ENCODE data around the gene RTN1. TPM values are rescaled to one million over a fixed set of nuclear protein-coding genes. Genes with fewer than 3 reads are reported as not detected.

Gene RTN1
- total and polyA plus RNA-seq, 2 donors (not counting 1 experiment from before 2014, with no cell fraction given) = 0.34 TPM; not detected in 1

GRCh38 chr14:59675394-59675793, 195.2 kb downstream of the RTN1 start:
- H3K4me1 ChIP-seq (ENCODE audit: control insufficient read depth in 2 of 2, insufficient read depth in 2 of 2, low read length in 2 of 2) = no peaks in the 10 kb centered on the region
- peaks cover 0 to 8% (median 5%) of the 10 kb centered on the region in 3 donors for H3K9me3 ChIP-seq (ENCODE audit: control extremely low read depth in 1 of 3, control insufficient read depth in 2 of 3, insufficient read depth in 1 of 3, low read length in 2 of 3)
- no peak for DNase-seq
- H3K4me3 Mint-ChIP-seq = no peak overlapping the region
- POLR2A ChIA-PET = no interaction called here
- no peak overlapping the region for H2AFZ ChIP-seq (ENCODE audit: insufficient read depth, low read depth, low read length, poor library complexity, severe bottlenecking)
- WGBS (ENCODE audit: insufficient coverage) = no CpG with 5 or more reads among the region's 1 CpG
- H3K4me3 ChIP-seq (ENCODE audit: control extremely low read depth in 1 of 5, extremely low read depth in 1 of 5, insufficient read depth in 1 of 5, low read depth in 2 of 5, low read length in 4 of 5) = no peak overlapping the region
- no peaks in the 10 kb centered on the region for H3K36me3 ChIP-seq (replicated peaks in 1 of 2; ENCODE audit: control extremely low read depth in 1 of 2, control insufficient read depth in 1 of 2, extremely low read depth in 1 of 2, insufficient read depth in 2 of 2, low read length in 1 of 2)
- peaks cover 2% of the 10 kb centered on the region for H3K9me3 Mint-ChIP-seq (ENCODE audit: insufficient read depth)
- CTCF ChIA-PET = no interaction called here
- no peak for TF ChIP-seq CTCF (IDR thresholded peaks at IDR 0.05)
- no peak for TF ChIP-seq EZH2 (IDR thresholded peaks at IDR 0.05; ENCODE audit: borderline replicate concordance, insufficient read depth, low read depth, low read length, poor library complexity, severe bottlenecking)
- no peaks in the 10 kb centered on the region for H3K79me2 ChIP-seq (ENCODE audit: control insufficient read depth, insufficient read depth, low read length)
- no peak for ATAC-seq (ENCODE audit: low read depth)
- H3K27me3 Mint-ChIP-seq = peaks cover 3% of the 10 kb centered on the region
- no peak overlapping the region for H3K27ac Mint-ChIP-seq
- no peak overlapping the region for H3K4me2 ChIP-seq (replicated peaks; ENCODE audit: low read depth, low read length, poor library complexity, severe bottlenecking)
- no peak overlapping the region for H3K9ac ChIP-seq (ENCODE audit: low read length)
- no peaks in the 10 kb centered on the region for H3K4me1 Mint-ChIP-seq
- intact Hi-C loops (cut with micrococcal nuclease) = no loop called here
- no peaks in the 10 kb centered on the region for H3K27me3 ChIP-seq (replicated peaks in 1 of 4; ENCODE audit: control extremely low read depth in 1 of 4, control insufficient read depth in 3 of 4, insufficient read depth in 4 of 4, low read length in 3 of 4)
- H3K27ac ChIP-seq (ENCODE audit: low read length in 2 of 2) = no peak overlapping the region
- H4K20me1 ChIP-seq (ENCODE audit: control insufficient read depth, insufficient read depth, low read length, poor library complexity, severe bottlenecking) = no peaks in the 10 kb centered on the region

GRCh38 chr14:59664741-59665140, 205.8 kb downstream of the RTN1 start:
- Histone ChIP-seq H3K4me2 (replicated peaks; ENCODE audit: low read depth, low read length, poor library complexity, severe bottlenecking) (no peak overlapping the region), H2AFZ (ENCODE audit: insufficient read depth, low read depth, low read length, poor library complexity, severe bottlenecking) (no peak overlapping the region), H3K36me3 (replicated peaks in 1 of 2; ENCODE audit: control extremely low read depth in 1 of 2, control insufficient read depth in 1 of 2, extremely low read depth in 1 of 2, insufficient read depth in 2 of 2, low read length in 1 of 2) (no peaks in the 10 kb centered on the region), H3K9me3 (ENCODE audit: control extremely low read depth in 1 of 3, control insufficient read depth in 2 of 3, insufficient read depth in 1 of 3, low read length in 2 of 3) (peaks cover 0 to 3% (median 0%) of the 10 kb centered on the region in 3 donors), H3K27me3 (replicated peaks in 1 of 4; ENCODE audit: control extremely low read depth in 1 of 4, control insufficient read depth in 3 of 4, insufficient read depth in 4 of 4, low read length in 3 of 4) (no peaks in the 10 kb centered on the region), H3K79me2 (ENCODE audit: control insufficient read depth, insufficient read depth, low read length) (no peaks in the 10 kb centered on the region), H3K4me3 (ENCODE audit: control extremely low read depth in 1 of 5, extremely low read depth in 1 of 5, insufficient read depth in 1 of 5, low read depth in 2 of 5, low read length in 4 of 5) (no peak overlapping the region), H3K4me1 (ENCODE audit: control insufficient read depth in 2 of 2, insufficient read depth in 2 of 2, low read length in 2 of 2) (no peaks in the 10 kb centered on the region), H3K27ac (ENCODE audit: low read length in 2 of 2) (no peak overlapping the region), H4K20me1 (ENCODE audit: control insufficient read depth, insufficient read depth, low read length, poor library complexity, severe bottlenecking) (no peaks in the 10 kb centered on the region), H3K9ac (ENCODE audit: low read length) (no peak overlapping the region)
- ChIA-PET POLR2A (no interaction called here), CTCF (no interaction called here)
- WGBS (ENCODE audit: insufficient coverage) = no CpG with 5 or more reads among the region's 2 CpGs
- no peak for DNase-seq
- peaks cover 4% of the 10 kb centered on the region for H3K9me3 Mint-ChIP-seq (ENCODE audit: insufficient read depth)
- ATAC-seq (ENCODE audit: low read depth) = no peak
- no peaks in the 10 kb centered on the region for H3K27me3 Mint-ChIP-seq
- no peak overlapping the region for H3K27ac Mint-ChIP-seq
- TF ChIP-seq CTCF (IDR thresholded peaks at IDR 0.05) (no peak), EZH2 (IDR thresholded peaks at IDR 0.05; ENCODE audit: borderline replicate concordance, insufficient read depth, low read depth, low read length, poor library complexity, severe bottlenecking) (no peak)
- intact Hi-C loops (cut with micrococcal nuclease) = no loop called here
- no peak overlapping the region for H3K4me3 Mint-ChIP-seq
- no peaks in the 10 kb centered on the region for H3K4me1 Mint-ChIP-seq
